ENCODE measurements around the gene SRSF5. TPM values are rescaled to one million over a fixed set of nuclear protein-coding genes. Genes with fewer than 3 reads are reported as not detected.

Gene SRSF5
- total RNA-seq, 1 donor from 2014 or later = 319 TPM

DNA sequence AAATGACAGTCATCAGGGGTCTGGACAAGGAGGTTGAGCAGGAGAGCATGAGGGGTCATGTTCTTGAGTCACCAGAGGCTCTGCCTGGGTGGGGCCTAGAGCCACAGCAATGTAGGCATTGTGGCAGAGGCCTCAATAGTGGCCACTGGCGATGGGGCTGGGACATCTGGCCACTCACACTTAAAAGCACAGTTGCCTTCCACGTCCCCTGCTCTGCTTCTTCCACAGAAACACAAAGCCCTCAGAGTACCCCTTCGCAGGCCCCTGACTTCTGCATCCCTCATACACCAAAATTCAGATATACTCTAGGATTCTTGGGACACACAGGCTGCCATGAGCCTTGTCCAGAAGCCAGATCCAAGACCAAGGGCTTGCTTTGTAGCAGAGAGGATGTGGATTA lies 27.8 kb downstream of the SRSF5 start:
- peak overlapping the region; percentile 59 for H3K27ac Mint-ChIP-seq (ENCODE audit: unreplicated experiment)
- no peak for DNase-seq
- H3K4me1 Mint-ChIP-seq (ENCODE audit: low read depth, unreplicated experiment) = no peaks in the 10 kb centered on the region
- H3K27me3 Mint-ChIP-seq (ENCODE audit: unreplicated experiment) = peaks cover 3% of the 10 kb centered on the region
- no peak overlapping the region for H3K4me3 Mint-ChIP-seq (ENCODE audit: unreplicated experiment)
- H3K36me3 Mint-ChIP-seq (ENCODE audit: unreplicated experiment) = no peaks in the 10 kb centered on the region
- peaks cover 3% of the 10 kb centered on the region for H3K9me3 Mint-ChIP-seq (ENCODE audit: unreplicated experiment)
- TF ChIP-seq, protein P1, sequence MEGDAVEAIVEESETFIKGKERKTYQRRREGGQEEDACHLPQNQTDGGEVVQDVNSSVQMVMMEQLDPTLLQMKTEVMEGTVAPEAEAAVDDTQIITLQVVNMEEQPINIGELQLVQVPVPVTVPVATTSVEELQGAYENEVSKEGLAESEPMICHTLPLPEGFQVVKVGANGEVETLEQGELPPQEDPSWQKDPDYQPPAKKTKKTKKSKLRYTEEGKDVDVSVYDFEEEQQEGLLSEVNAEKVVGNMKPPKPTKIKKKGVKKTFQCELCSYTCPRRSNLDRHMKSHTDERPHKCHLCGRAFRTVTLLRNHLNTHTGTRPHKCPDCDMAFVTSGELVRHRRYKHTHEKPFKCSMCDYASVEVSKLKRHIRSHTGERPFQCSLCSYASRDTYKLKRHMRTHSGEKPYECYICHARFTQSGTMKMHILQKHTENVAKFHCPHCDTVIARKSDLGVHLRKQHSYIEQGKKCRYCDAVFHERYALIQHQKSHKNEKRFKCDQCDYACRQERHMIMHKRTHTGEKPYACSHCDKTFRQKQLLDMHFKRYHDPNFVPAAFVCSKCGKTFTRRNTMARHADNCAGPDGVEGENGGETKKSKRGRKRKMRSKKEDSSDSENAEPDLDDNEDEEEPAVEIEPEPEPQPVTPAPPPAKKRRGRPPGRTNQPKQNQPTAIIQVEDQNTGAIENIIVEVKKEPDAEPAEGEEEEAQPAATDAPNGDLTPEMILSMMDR (IDR thresholded peaks at IDR 0.05; ENCODE audit: partially characterized antibody, unreplicated experiment) = no peak

DNA sequence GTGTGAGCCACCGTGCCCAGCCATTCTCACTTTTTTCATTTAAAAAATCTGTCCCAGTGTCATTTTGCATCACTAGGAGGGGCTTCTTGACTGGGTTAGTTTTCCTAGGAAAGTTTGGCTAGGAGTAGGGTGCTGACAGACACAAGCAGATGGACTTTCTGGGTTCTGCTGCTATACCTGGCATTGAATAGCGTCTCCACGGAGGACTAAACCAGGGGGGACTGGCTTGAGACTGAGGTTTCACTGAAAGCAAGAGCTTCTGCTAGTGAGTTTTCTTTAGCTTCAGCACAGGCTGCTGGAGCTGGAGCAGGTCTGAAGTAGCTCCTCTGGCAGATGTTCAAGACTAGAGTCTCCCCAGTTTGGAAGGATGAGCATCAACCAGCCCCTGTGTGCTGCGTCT lies 28.7 kb downstream of the SRSF5 start:
- TF ChIP-seq, protein P1 (IDR thresholded peaks at IDR 0.05; ENCODE audit: partially characterized antibody, unreplicated experiment) = no peak
- no peak overlapping the region for H3K4me3 Mint-ChIP-seq (ENCODE audit: unreplicated experiment)
- no peaks in the 10 kb centered on the region for H3K4me1 Mint-ChIP-seq (ENCODE audit: low read depth, unreplicated experiment)
- H3K36me3 Mint-ChIP-seq (ENCODE audit: unreplicated experiment) = peaks cover 3% of the 10 kb centered on the region
- no peak overlapping the region for H3K27ac Mint-ChIP-seq (ENCODE audit: unreplicated experiment)
- DNase-seq = no peak
- H3K9me3 Mint-ChIP-seq (ENCODE audit: unreplicated experiment) = peaks cover 6% of the 10 kb centered on the region
- H3K27me3 Mint-ChIP-seq (ENCODE audit: unreplicated experiment) = peaks cover 3% of the 10 kb centered on the region

DNA sequence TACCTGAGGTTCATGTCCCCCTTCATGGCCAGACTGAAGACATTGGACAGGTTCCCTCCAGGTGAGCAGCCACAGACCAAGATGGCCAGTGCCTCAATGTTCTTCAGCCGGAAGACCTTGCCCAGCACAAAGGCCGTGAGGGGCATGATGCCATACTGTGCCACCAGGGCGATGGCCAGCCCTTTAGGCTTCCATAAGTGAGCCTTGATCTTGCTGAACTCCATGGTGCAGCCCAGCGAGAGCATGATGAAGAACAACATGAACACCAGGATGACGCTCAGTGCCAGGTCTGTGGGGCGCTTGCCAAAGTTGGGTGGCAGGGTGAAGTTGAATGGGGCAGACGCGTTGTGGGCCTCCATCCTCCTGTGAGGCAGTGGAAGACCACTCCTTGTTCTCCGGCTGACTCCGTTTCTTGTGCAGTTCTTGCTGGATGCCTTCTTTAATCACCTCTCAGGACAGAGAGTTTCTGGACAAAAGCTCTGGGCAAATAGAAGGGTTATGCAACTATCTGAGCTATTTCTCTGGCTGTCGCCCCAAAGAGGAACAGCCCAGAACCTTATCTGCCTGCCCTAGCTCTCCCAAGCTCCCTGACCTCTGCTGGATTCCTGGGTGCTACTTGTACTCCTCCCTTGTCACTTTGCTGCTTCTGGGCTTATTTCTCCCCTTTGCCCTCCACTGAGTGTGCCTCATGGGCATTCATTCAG lies 30.0 kb downstream of the SRSF5 start, which contains the start of gene SLC10A1:
Gene SLC10A1, minus strand, starts transcription at position 445 of the 704 bp plus-strand sequence. Its CDS starts 86 bp downstream, at position 359.
- Mint-ChIP-seq H3K4me1 (ENCODE audit: low read depth, unreplicated experiment) (no peaks in the 10 kb centered on the region), H3K36me3 (ENCODE audit: unreplicated experiment) (peaks cover 7% of the 10 kb centered on the region), H3K9me3 (ENCODE audit: unreplicated experiment) (peaks cover 8% of the 10 kb centered on the region), H3K4me3 (ENCODE audit: unreplicated experiment) (no peak within 1 kb of the TSS), H3K27ac (ENCODE audit: unreplicated experiment) (no peak within 1 kb of the TSS), H3K27me3 (ENCODE audit: unreplicated experiment) (peaks cover 3% of the 10 kb centered on the region)
- TF ChIP-seq, protein P1 (IDR thresholded peaks at IDR 0.05; ENCODE audit: partially characterized antibody, unreplicated experiment) = no peak
- DNase-seq = no peak

DNA sequence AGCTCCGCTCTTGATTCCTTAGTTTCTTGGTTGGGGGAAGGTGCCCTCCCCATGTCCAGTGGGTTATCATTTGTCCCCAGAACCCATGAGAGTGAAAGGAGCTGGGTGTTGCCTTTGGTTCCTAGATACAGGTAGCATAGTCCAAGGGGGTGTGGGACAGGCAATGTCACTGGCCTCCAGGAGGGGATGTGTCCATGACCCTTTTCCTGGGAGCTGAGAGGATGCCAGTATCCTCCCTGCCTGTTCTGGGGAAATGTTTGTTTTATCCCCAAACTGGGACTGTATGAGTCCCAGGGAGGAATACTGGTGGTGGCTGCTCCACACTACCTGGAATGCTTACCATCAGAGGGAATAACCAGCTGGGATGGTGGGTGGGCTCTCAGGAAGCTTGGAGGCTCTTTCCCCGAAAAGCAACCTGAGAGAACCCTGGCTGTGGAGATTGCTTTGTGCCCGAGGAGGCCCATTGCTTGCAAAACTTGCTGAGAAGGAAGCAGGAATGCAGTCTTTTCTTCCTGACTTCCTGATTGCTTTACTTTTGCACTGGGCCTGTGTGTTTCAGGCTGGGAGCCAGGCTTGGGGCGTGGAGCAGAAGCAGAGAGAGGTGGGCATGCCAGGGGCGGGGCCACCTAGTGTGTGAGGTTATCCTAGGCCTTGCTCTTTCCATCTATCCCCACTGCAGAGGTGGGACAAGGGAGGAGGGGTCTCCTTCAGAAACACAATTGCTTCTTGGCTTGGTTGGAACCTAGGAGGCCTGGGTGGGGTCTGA lies 30.8 kb downstream of the SRSF5 start:
- DNase-seq = no peak
- H3K9me3 Mint-ChIP-seq (ENCODE audit: unreplicated experiment) = peaks cover 8% of the 10 kb centered on the region
- peaks cover 3% of the 10 kb centered on the region for H3K27me3 Mint-ChIP-seq (ENCODE audit: unreplicated experiment)
- peaks cover 7% of the 10 kb centered on the region for H3K36me3 Mint-ChIP-seq (ENCODE audit: unreplicated experiment)
- TF ChIP-seq, protein P1 (IDR thresholded peaks at IDR 0.05; ENCODE audit: partially characterized antibody, unreplicated experiment) = no peak
- no peak overlapping the region for H3K4me3 Mint-ChIP-seq (ENCODE audit: unreplicated experiment)
- H3K27ac Mint-ChIP-seq (ENCODE audit: unreplicated experiment) = no peak overlapping the region
- no peaks in the 10 kb centered on the region for H3K4me1 Mint-ChIP-seq (ENCODE audit: low read depth, unreplicated experiment)

DNA sequence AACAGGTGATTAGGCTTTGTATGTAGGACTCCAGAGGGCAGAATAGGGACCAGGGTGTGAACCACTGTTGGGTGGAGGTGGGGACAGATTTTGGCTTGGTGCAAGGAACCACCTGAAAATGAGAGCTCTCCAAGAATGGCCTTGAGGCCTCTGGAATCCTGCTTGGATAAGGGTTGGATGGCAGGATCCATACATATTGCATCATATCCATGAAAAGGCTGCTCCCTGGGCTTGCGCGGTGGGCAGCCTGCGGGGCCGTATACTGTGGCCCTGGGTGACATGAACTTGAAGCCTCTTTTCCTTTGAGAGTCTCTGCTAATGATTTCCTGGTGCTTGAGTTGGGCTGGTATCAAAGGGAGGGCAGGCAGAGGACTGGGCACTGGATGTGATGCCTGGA lies 31.4 kb downstream of the SRSF5 start:
- Mint-ChIP-seq H3K9me3 (ENCODE audit: unreplicated experiment) (peaks cover 8% of the 10 kb centered on the region), H3K27me3 (ENCODE audit: unreplicated experiment) (peaks cover 3% of the 10 kb centered on the region), H3K36me3 (ENCODE audit: unreplicated experiment) (peaks cover 7% of the 10 kb centered on the region), H3K4me1 (ENCODE audit: low read depth, unreplicated experiment) (no peaks in the 10 kb centered on the region), H3K4me3 (ENCODE audit: unreplicated experiment) (no peak overlapping the region), H3K27ac (ENCODE audit: unreplicated experiment) (no peak overlapping the region)
- DNase-seq = no peak
- TF ChIP-seq, protein P1 (IDR thresholded peaks at IDR 0.05; ENCODE audit: partially characterized antibody, unreplicated experiment) = no peak

Data from glutamatergic neuron (in vitro differentiated cells).